SHP77 treated with DMSO at 0.1 percent for 48 hours (cell line): ENCODE results near the gene MAGI2.

Experiments
- DNase-seq: peaks from one replicate; lab custom pipeline; 2025; lab: John Stamatoyannopoulos, UW

The MAGI2 gene

GRCh38 chr7:78734626-78735025 lies 718.8 kb downstream of the MAGI2 start:
- no peak for DNase-seq

GRCh38 chr7:78720066-78720465 lies 733.4 kb downstream of the MAGI2 start:
- no peak for DNase-seq

- no peak for DNase-seq
Observed at GRCh38 chr7:78718212-78718611, 735.3 kb downstream of the MAGI2 start.

- DNase-seq: no peak
Observed at GRCh38 chr7:78716876-78717275, 736.6 kb downstream of the MAGI2 start.

- DNase-seq: no peak
Observed at GRCh38 chr7:78714356-78714755, 739.1 kb downstream of the MAGI2 start.

- DNase-seq: no peak
Observed at GRCh38 chr7:78712111-78712510, 741.4 kb downstream of the MAGI2 start.

- no peak for DNase-seq
Observed at GRCh38 chr7:78709658-78710057, 743.8 kb downstream of the MAGI2 start.

GRCh38 chr7:78704504-78704903 lies 749.0 kb downstream of the MAGI2 start:
- DNase-seq: no peak

GRCh38 chr7:78703391-78703790 lies 750.1 kb downstream of the MAGI2 start:
- no peak for DNase-seq

GRCh38 chr7:78702770-78703169 lies 750.7 kb downstream of the MAGI2 start:
- no peak for DNase-seq

GRCh38 chr7:78695826-78696225 lies 757.6 kb downstream of the MAGI2 start:
- DNase-seq: no peak

- no peak for DNase-seq
Observed at GRCh38 chr7:78691584-78691983, 761.9 kb downstream of the MAGI2 start.

GRCh38 chr7:78690174-78690573 lies 763.3 kb downstream of the MAGI2 start:
- DNase-seq: no peak

- DNase-seq: no peak
Observed at GRCh38 chr7:78688376-78688775, 765.1 kb downstream of the MAGI2 start.

GRCh38 chr7:78686189-78686588 lies 767.3 kb downstream of the MAGI2 start:
- no peak for DNase-seq

- no peak for DNase-seq
Observed at GRCh38 chr7:78684201-78684600, 769.3 kb downstream of the MAGI2 start.

- DNase-seq: no peak
Observed at GRCh38 chr7:78683566-78683965, 769.9 kb downstream of the MAGI2 start.

- no peak for DNase-seq
Observed at GRCh38 chr7:78679112-78679876, 774.2 kb downstream of the MAGI2 start.

- no peak for DNase-seq
Observed at GRCh38 chr7:78677391-78677790, 776.1 kb downstream of the MAGI2 start.

- no peak for DNase-seq
Observed at GRCh38 chr7:78675511-78675910, 778.0 kb downstream of the MAGI2 start.

- DNase-seq: no peak
Observed at GRCh38 chr7:78673272-78673671, 780.2 kb downstream of the MAGI2 start.

GRCh38 chr7:78662939-78663338 lies 790.5 kb downstream of the MAGI2 start:
- no peak for DNase-seq

GRCh38 chr7:78649976-78650375 lies 803.5 kb downstream of the MAGI2 start:
- no peak for DNase-seq

- DNase-seq: no peak
Observed at GRCh38 chr7:78649236-78649635, 804.2 kb downstream of the MAGI2 start.
